ENCODE results near the gene SET.

SET gene

DNA sequence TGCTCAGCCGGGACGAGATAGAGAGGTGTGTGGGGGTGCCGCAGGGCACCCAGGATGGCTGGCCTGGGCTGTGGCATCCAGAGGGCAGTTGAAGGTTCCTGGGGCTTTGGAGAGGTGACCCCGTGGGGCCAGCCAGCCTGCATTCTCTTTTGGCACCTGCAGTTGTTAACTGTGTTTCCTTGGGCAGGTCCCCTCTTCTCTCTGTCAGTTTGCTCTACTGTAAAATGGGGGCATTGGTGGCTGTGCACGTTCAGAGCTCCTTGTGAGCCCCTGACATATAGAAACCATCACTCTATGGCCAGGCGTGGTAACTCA is 26.4 kb downstream of the SET start:
- Histone ChIP-seq H3K4me1 (ENCODE audit: insufficient read depth, low read length, severe bottlenecking) (no peaks in the 10 kb centered on the region), H3K9ac (ENCODE audit: low read length) (no peak overlapping the region), H2AFZ (ENCODE audit: low read length) (no peak overlapping the region), H3K4me3 (ENCODE audit: low read depth, low read length, poor library complexity, severe bottlenecking) (no peak overlapping the region), H3K36me3 (ENCODE audit: insufficient read depth, low read length) (peaks cover 38% of the 10 kb centered on the region; the same call in 1 of the 2 replicates), H3K9me2 (ENCODE audit: low read depth, low read length) (no peaks in the 10 kb centered on the region), H3K79me2 (ENCODE audit: insufficient read depth, low read length) (no peaks in the 10 kb centered on the region), H3K4me2 (ENCODE audit: low read length) (no peak overlapping the region), H4K20me1 (ENCODE audit: insufficient read depth, low read length) (no peaks in the 10 kb centered on the region), H3K27ac (ENCODE audit: low read depth, low read length, poor library complexity, severe bottlenecking) (no peak overlapping the region), H3F3A (ENCODE audit: insufficient read depth, low read length) (no peaks in the 10 kb centered on the region), H3K27me3 (ENCODE audit: insufficient read depth, low read length) (no peaks in the 10 kb centered on the region), H3K9me3 (ENCODE audit: low read length) (no peaks in the 10 kb centered on the region)
- TF ChIP-seq, protein P1, sequence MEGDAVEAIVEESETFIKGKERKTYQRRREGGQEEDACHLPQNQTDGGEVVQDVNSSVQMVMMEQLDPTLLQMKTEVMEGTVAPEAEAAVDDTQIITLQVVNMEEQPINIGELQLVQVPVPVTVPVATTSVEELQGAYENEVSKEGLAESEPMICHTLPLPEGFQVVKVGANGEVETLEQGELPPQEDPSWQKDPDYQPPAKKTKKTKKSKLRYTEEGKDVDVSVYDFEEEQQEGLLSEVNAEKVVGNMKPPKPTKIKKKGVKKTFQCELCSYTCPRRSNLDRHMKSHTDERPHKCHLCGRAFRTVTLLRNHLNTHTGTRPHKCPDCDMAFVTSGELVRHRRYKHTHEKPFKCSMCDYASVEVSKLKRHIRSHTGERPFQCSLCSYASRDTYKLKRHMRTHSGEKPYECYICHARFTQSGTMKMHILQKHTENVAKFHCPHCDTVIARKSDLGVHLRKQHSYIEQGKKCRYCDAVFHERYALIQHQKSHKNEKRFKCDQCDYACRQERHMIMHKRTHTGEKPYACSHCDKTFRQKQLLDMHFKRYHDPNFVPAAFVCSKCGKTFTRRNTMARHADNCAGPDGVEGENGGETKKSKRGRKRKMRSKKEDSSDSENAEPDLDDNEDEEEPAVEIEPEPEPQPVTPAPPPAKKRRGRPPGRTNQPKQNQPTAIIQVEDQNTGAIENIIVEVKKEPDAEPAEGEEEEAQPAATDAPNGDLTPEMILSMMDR (IDR thresholded peaks at IDR 0.05; ENCODE audit: low read length) = no peak
- no peak for TF ChIP-seq EZH2 (IDR thresholded peaks at IDR 0.05; ENCODE audit: borderline replicate concordance, low read length)

DNA sequence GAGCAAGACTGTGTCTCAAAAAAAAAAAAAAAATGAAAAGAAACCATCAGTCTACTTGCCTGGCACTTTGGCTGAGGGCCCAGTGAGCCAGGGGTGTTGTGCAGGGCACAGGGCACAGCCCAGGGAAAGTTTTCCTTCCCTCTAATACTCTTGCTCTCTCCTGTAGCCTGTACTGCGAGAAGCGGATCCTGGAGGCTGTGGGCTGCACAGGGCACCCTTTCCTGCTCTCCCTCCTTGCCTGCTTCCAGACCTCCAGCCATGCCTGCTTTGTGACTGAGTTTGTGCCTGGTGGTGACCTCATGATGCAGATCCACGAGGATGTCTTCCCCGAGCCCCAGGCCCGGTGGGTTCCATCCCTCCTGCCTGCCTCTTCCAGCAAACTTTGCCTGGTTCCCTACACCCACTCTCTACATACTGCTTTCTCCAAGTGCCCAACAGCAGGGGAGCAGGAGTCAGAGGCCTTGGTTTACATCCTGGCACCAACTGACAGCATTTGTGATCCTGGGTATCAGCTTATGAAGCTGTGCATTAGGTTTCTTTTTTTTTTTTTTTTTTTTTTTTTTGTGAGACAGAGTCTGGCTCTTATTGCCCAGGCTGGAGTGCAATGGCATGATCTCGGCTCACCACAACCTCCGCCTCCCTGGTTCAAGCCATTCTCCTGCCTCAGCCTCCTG is 27.7 kb downstream of the SET start:
- Histone ChIP-seq H3K4me1 (ENCODE audit: insufficient read depth, low read length, severe bottlenecking) (no peaks in the 10 kb centered on the region), H3K79me2 (ENCODE audit: insufficient read depth, low read length) (no peaks in the 10 kb centered on the region), H3K27ac (ENCODE audit: low read depth, low read length, poor library complexity, severe bottlenecking) (no peak overlapping the region), H3K9ac (ENCODE audit: low read length) (no peak overlapping the region), H3F3A (ENCODE audit: insufficient read depth, low read length) (no peaks in the 10 kb centered on the region), H2AFZ (ENCODE audit: low read length) (no peak overlapping the region), H3K4me2 (ENCODE audit: low read length) (no peak overlapping the region), H3K9me2 (ENCODE audit: low read depth, low read length) (no peaks in the 10 kb centered on the region), H3K9me3 (ENCODE audit: low read length) (no peaks in the 10 kb centered on the region), H3K4me3 (ENCODE audit: low read depth, low read length, poor library complexity, severe bottlenecking) (no peak overlapping the region), H3K27me3 (ENCODE audit: insufficient read depth, low read length) (no peaks in the 10 kb centered on the region), H4K20me1 (ENCODE audit: insufficient read depth, low read length) (no peaks in the 10 kb centered on the region), H3K36me3 (ENCODE audit: insufficient read depth, low read length) (peaks cover 51% of the 10 kb centered on the region; the same call in 1 of the 2 replicates)
- no peak for TF ChIP-seq EZH2 (IDR thresholded peaks at IDR 0.05; ENCODE audit: borderline replicate concordance, low read length)
- TF ChIP-seq, protein P1 (IDR thresholded peaks at IDR 0.05; ENCODE audit: low read length) = no peak

DNA sequence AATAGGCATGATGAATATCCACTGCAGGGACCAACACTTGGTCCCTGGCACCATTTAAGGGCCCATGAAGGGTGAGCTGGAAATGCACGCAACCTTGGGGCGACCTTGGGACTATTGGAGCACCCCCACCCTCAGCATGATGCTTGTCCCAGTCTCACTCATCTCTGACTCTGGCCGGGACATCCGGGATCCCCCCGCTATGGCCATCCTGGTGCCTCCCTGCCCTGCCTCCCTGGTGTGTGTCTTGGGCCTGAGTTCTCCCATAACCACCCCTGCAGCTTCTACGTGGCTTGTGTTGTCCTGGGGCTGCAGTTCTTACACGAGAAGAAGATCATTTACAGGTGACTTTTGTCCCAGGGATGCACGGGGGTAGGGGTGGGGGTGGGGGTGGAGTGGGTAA is 29.0 kb downstream of the SET start:
- H4K20me1 ChIP-seq (ENCODE audit: insufficient read depth, low read length) = no peaks in the 10 kb centered on the region
- no peaks in the 10 kb centered on the region for H3K9me3 ChIP-seq (ENCODE audit: low read length)
- H3K4me3 ChIP-seq (ENCODE audit: low read depth, low read length, poor library complexity, severe bottlenecking) = no peak overlapping the region
- H3K27ac ChIP-seq (ENCODE audit: low read depth, low read length, poor library complexity, severe bottlenecking) = no peak overlapping the region
- TF ChIP-seq, protein P1 (IDR thresholded peaks at IDR 0.05; ENCODE audit: low read length) = no peak
- no peak for TF ChIP-seq EZH2 (IDR thresholded peaks at IDR 0.05; ENCODE audit: borderline replicate concordance, low read length)
- H3K9ac ChIP-seq (ENCODE audit: low read length) = no peak overlapping the region
- H3K79me2 ChIP-seq (ENCODE audit: insufficient read depth, low read length) = no peaks in the 10 kb centered on the region
- no peaks in the 10 kb centered on the region for H3F3A ChIP-seq (ENCODE audit: insufficient read depth, low read length)
- H3K4me2 ChIP-seq (ENCODE audit: low read length) = no peak overlapping the region
- H2AFZ ChIP-seq (ENCODE audit: low read length) = no peak overlapping the region
- no peaks in the 10 kb centered on the region for H3K27me3 ChIP-seq (ENCODE audit: insufficient read depth, low read length)
- peaks cover 12% of the 10 kb centered on the region for H3K4me1 ChIP-seq (ENCODE audit: insufficient read depth, low read length, severe bottlenecking)
- no peaks in the 10 kb centered on the region for H3K9me2 ChIP-seq (ENCODE audit: low read depth, low read length)
- peaks cover 54% of the 10 kb centered on the region; the same call in 1 of the 2 replicates for H3K36me3 ChIP-seq (ENCODE audit: insufficient read depth, low read length)

All from OCI-LY1 (cell line).